Measurements from ENCODE around the gene KLHL22. TPM values are rescaled to one million over a fixed set of nuclear protein-coding genes. Genes with fewer than 3 reads are reported as not detected.

Gene KLHL22
- total and polyA plus RNA-seq, 4 donors = 12.1 to 28.3 (median 18.8) TPM

GRCh38 chr22:20464912-20465758 is 30.5 kb downstream of the KLHL22 start:
- ATAC-seq (ENCODE audit: insufficient read depth, low FRiP score) = no peak
- H3K4me3 ChIP-seq = no peak overlapping the region
- H3K9me3 ChIP-seq (ENCODE audit: control insufficient read depth in 4 of 4, insufficient read depth in 3 of 4, low read length in 3 of 4) = no peaks in the 10 kb centered on the region
- H3K36me3 ChIP-seq (ENCODE audit: control insufficient read depth in 4 of 4, insufficient read depth in 4 of 4, low read length in 4 of 4) = peaks cover 0 to 16% (median 9%) of the 10 kb centered on the region in 4 donors
- H3K27me3 ChIP-seq (ENCODE audit: control insufficient read depth in 3 of 3, insufficient read depth in 3 of 3, low read length in 2 of 3) = no peaks in the 10 kb centered on the region
- TF ChIP-seq, protein P1, sequence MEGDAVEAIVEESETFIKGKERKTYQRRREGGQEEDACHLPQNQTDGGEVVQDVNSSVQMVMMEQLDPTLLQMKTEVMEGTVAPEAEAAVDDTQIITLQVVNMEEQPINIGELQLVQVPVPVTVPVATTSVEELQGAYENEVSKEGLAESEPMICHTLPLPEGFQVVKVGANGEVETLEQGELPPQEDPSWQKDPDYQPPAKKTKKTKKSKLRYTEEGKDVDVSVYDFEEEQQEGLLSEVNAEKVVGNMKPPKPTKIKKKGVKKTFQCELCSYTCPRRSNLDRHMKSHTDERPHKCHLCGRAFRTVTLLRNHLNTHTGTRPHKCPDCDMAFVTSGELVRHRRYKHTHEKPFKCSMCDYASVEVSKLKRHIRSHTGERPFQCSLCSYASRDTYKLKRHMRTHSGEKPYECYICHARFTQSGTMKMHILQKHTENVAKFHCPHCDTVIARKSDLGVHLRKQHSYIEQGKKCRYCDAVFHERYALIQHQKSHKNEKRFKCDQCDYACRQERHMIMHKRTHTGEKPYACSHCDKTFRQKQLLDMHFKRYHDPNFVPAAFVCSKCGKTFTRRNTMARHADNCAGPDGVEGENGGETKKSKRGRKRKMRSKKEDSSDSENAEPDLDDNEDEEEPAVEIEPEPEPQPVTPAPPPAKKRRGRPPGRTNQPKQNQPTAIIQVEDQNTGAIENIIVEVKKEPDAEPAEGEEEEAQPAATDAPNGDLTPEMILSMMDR (IDR thresholded peaks at IDR 0.05; ENCODE audit: control extremely low read depth, extremely low read depth) = no peak
- WGBS, 2 donors = 96 to 97% methylated on average over 32 of the region's 32 CpGs
- H3K27ac ChIP-seq (ENCODE audit: low read depth in 1 of 2, low read length in 1 of 2) = no peak overlapping the region
- H3K9ac ChIP-seq (ENCODE audit: insufficient read depth in 1 of 2, low read length in 2 of 2) = no peak overlapping the region
- H3K4me1 ChIP-seq (ENCODE audit: control insufficient read depth in 5 of 5, insufficient read depth in 5 of 5, low read length in 5 of 5) = peaks cover 0 to 3% (median 0%) of the 10 kb centered on the region in 5 donors
- no peak for DNase-seq

DNA sequence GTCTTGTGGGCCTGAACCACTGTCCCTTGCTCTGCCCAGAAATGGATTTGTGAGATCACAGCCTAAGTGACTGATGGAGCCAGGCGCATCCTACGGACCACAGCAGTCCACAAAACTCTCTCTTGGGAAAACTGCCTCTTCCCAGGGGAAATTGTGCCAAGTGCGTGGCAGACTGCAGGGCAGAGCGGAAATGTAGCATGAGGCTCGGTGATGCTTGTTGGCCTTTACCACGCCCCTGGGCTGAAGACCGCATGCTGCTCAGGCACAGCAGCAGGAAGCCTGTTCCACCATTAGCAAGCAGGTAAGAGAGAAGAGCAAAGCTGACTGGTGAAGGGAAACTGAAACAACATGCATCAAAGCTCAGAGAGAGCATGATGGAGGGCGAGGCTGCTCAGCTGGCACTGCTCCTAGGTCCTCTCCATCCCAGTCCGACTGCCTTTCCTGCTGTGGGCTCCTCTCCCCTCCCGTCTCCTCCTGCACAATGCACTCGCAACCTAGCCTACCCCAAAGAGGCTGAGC is 31.4 kb downstream of the KLHL22 start:
- WGBS, 2 donors = 86 to 87% methylated on average over 11 of the region's 11 CpGs
- H3K27me3 ChIP-seq (ENCODE audit: control insufficient read depth in 3 of 3, insufficient read depth in 3 of 3, low read length in 2 of 3) = no peaks in the 10 kb centered on the region
- H3K36me3 ChIP-seq (ENCODE audit: control insufficient read depth in 4 of 4, insufficient read depth in 4 of 4, low read length in 4 of 4) = peaks cover 0 to 19% (median 11%) of the 10 kb centered on the region in 4 donors
- H3K9me3 ChIP-seq (ENCODE audit: control insufficient read depth in 4 of 4, insufficient read depth in 3 of 4, low read length in 3 of 4) = no peaks in the 10 kb centered on the region
- peaks cover 0 to 3% (median 0%) of the 10 kb centered on the region in 5 donors for H3K4me1 ChIP-seq (ENCODE audit: control insufficient read depth in 5 of 5, insufficient read depth in 5 of 5, low read length in 5 of 5)
- DNase-seq = no peak
- H3K4me3 ChIP-seq = no peak overlapping the region
- no peak overlapping the region for H3K9ac ChIP-seq (ENCODE audit: insufficient read depth in 1 of 2, low read length in 2 of 2)
- TF ChIP-seq, protein P1 (IDR thresholded peaks at IDR 0.05; ENCODE audit: control extremely low read depth, extremely low read depth) = no peak
- ATAC-seq (ENCODE audit: insufficient read depth, low FRiP score) = no peak
- H3K27ac ChIP-seq (ENCODE audit: low read depth in 1 of 2, low read length in 1 of 2) = peak overlapping the region in 1 of 2 donors; percentile 71

- Histone ChIP-seq H3K27ac (ENCODE audit: low read depth in 1 of 2, low read length in 1 of 2) (peak overlapping the region in 1 of 2 donors; percentile 71), H3K9ac (ENCODE audit: insufficient read depth in 1 of 2, low read length in 2 of 2) (peak overlapping the region in 1 of 2 donors; percentile 25), H3K27me3 (ENCODE audit: control insufficient read depth in 3 of 3, insufficient read depth in 3 of 3, low read length in 2 of 3) (no peaks in the 10 kb centered on the region), H3K4me3 (peak overlapping the region; percentile 3), H3K9me3 (ENCODE audit: control insufficient read depth in 4 of 4, insufficient read depth in 3 of 4, low read length in 3 of 4) (no peaks in the 10 kb centered on the region), H3K36me3 (ENCODE audit: control insufficient read depth in 4 of 4, insufficient read depth in 4 of 4, low read length in 4 of 4) (peaks cover 0 to 21% (median 11%) of the 10 kb centered on the region in 4 donors), H3K4me1 (ENCODE audit: control insufficient read depth in 5 of 5, insufficient read depth in 5 of 5, low read length in 5 of 5) (peaks cover 0 to 3% (median 0%) of the 10 kb centered on the region in 5 donors)
- DNase-seq (no peak), ATAC-seq (ENCODE audit: insufficient read depth, low FRiP score) (peak; percentile 32)
- 28 to 45% methylated on average over 2 of the region's 2 CpGs for WGBS, 2 donors
- TF ChIP-seq, protein P1 (IDR thresholded peaks at IDR 0.05; ENCODE audit: control extremely low read depth, extremely low read depth) = no peak
These were observed 32.1 kb downstream of the KLHL22 start for GRCh38 chr22:20463324-20464095.

Measured in lung (tissue), 12 donors.